Upper lobe of left lung (tissue), 4 donors: ENCODE data around the gene ZNF318.

Source experiments
- POLR2A ChIP-seq, 4 donors: fragments of 450-650 bp; IDR thresholded peaks; one replicate each; pipeline ENCODE4 v1.5.1; 2016 to 2017; ENCODE audit warnings: antibody characterized with exemption in 4 of 4, mild to moderate bottlenecking in 2 of 4
- TF ChIP-seq, protein P1 (sequence below), 6 experiments: fragments of 450-650 bp in 4 of 6; fragments of 200-600 bp in 2 of 6; sonication (generic) in 2 of 6; IDR thresholded peaks; one replicate each; pipeline ENCODE4 v1.5.1; 2016 to 2019; ENCODE audit warnings: antibody characterized with exemption in 6 of 6

DNA sequence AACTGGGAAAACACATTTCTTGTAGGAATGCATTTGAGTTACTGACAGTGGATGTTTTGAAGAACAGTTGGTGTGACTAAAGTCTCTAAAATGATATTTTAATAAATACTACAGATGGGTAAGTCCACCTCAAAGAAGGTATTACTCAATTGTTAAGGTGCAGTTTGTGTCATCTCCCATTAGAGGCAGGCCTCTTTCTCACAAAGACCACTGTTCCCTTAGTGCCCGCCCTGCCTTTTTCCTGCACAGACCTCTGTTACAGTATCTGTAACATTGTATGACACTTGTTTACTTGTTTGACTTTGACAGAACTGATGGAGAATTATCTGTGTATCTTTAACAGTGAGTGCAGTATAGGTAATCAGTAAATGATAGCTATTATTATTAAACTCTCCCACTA is 55.6 kb downstream of the ZNF318 start:
- TF ChIP-seq, protein P1, sequence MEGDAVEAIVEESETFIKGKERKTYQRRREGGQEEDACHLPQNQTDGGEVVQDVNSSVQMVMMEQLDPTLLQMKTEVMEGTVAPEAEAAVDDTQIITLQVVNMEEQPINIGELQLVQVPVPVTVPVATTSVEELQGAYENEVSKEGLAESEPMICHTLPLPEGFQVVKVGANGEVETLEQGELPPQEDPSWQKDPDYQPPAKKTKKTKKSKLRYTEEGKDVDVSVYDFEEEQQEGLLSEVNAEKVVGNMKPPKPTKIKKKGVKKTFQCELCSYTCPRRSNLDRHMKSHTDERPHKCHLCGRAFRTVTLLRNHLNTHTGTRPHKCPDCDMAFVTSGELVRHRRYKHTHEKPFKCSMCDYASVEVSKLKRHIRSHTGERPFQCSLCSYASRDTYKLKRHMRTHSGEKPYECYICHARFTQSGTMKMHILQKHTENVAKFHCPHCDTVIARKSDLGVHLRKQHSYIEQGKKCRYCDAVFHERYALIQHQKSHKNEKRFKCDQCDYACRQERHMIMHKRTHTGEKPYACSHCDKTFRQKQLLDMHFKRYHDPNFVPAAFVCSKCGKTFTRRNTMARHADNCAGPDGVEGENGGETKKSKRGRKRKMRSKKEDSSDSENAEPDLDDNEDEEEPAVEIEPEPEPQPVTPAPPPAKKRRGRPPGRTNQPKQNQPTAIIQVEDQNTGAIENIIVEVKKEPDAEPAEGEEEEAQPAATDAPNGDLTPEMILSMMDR (IDR thresholded peaks at IDR 0.05), result no peak
- no peak for TF ChIP-seq POLR2A (IDR thresholded peaks at IDR 0.05)
